Trophoblast cell (in vitro differentiated cells and primary cell): ENCODE data around the gene FBN1.

Experiments
- DNase-seq, 2 donors: peaks; one replicate each; pipeline ENCODE4 v3.0.0-alpha.2; 2016
- H2AFZ ChIP-seq: 2 replicates; pipeline ENCODE4 v1.6.1; 2013; ENCODE audit warnings: low read length, moderate library complexity, mild to moderate bottlenecking; ENCODE audit not compliant: insufficient read depth, poor library complexity
- H2AK5ac ChIP-seq: 2 replicates; pipeline ENCODE4 v1.6.1; 2013; ENCODE audit warnings: mild to moderate bottlenecking, low read length
- H2BK120ac ChIP-seq: 2 replicates; pipeline ENCODE4 v1.6.1; 2013; ENCODE audit warnings: low read length, mild to moderate bottlenecking, moderate library complexity; ENCODE audit not compliant: insufficient read depth, poor library complexity
- H2BK12ac ChIP-seq: 2 replicates; pipeline ENCODE4 v1.6.1; 2013; ENCODE audit warnings: mild to moderate bottlenecking, low read length, moderate library complexity
- H2BK5ac ChIP-seq: 2 replicates; pipeline ENCODE4 v1.6.1; 2013; ENCODE audit warnings: low read length, low read depth, moderate library complexity, mild to moderate bottlenecking; ENCODE audit not compliant: poor library complexity
- H3K14ac ChIP-seq: 2 replicates; pipeline ENCODE4 v1.6.1; 2013; ENCODE audit warnings: mild to moderate bottlenecking, low read length
- H3K18ac ChIP-seq: 2 replicates; pipeline ENCODE4 v1.6.1; 2013; ENCODE audit warnings: mild to moderate bottlenecking, low read length
- H3K23ac ChIP-seq: 2 replicates; pipeline ENCODE4 v1.6.1; 2013; ENCODE audit warnings: low read length
- H3K27ac ChIP-seq: 2 replicates; pipeline ENCODE4 v1.5.1; 2013; ENCODE audit warnings: low read depth, mild to moderate bottlenecking, inconsistent platforms, low read length, moderate library complexity
- H3K27me3 ChIP-seq: 2 replicates; pipeline ENCODE4 v1.6.1; 2013; ENCODE audit warnings: inconsistent platforms, mild to moderate bottlenecking, low read length, moderate library complexity; ENCODE audit not compliant: insufficient read depth
- H3K36me3 ChIP-seq, 2 experiments: 1 replicate in 1 of 2; 2 replicates in 1 of 2; pipeline ENCODE4 v1.6.1; 2013; ENCODE audit warnings: low read length in 2 of 2, mild to moderate bottlenecking in 2 of 2, moderate library complexity in 1 of 2; ENCODE audit not compliant: insufficient read depth in 2 of 2, control insufficient read depth in 1 of 2
- H3K4ac ChIP-seq: 2 replicates; pipeline ENCODE4 v1.6.1; 2013; ENCODE audit warnings: low read depth, mild to moderate bottlenecking, low read length, moderate library complexity
- H3K4me1 ChIP-seq, 2 experiments: 1 replicate in 1 of 2; 2 replicates in 1 of 2; pipeline ENCODE4 v1.6.1; 2013; ENCODE audit warnings: low read length in 2 of 2, mild to moderate bottlenecking in 2 of 2, moderate library complexity in 1 of 2; ENCODE audit not compliant: insufficient read depth in 2 of 2, control insufficient read depth in 1 of 2
- H3K4me2 ChIP-seq: 2 replicates; pipeline ENCODE4 v1.6.1; 2013; ENCODE audit warnings: inconsistent platforms, mild to moderate bottlenecking, low read length, moderate library complexity
- H3K4me3 ChIP-seq: 2 replicates; pipeline ENCODE4 v1.5.1; 2013; ENCODE audit warnings: mild to moderate bottlenecking, low read depth, low read length, inconsistent platforms
- H3K79me1 ChIP-seq: one replicate; pipeline ENCODE4 v1.6.1; 2013; ENCODE audit warnings: low read length
- H3K79me2 ChIP-seq: 2 replicates; pipeline ENCODE4 v1.6.1; 2013; ENCODE audit warnings: low read length, mild to moderate bottlenecking; ENCODE audit not compliant: control insufficient read depth, insufficient read depth, poor library complexity
- H3K9ac ChIP-seq: 2 replicates; pipeline ENCODE4 v1.6.1; 2013; ENCODE audit warnings: mild to moderate bottlenecking, low read length
- H3K9me3 ChIP-seq: 2 replicates; pipeline ENCODE4 v1.6.1; 2013; ENCODE audit warnings: low read depth, mild to moderate bottlenecking, control low read depth, inconsistent platforms, low read length; ENCODE audit not compliant: insufficient read depth
- H4K12ac ChIP-seq: 2 replicates; pipeline ENCODE4 v1.6.1; 2013; ENCODE audit warnings: low read depth, mild to moderate bottlenecking, low read length, moderate library complexity
- H4K8ac ChIP-seq: 2 replicates; pipeline ENCODE4 v1.6.1; 2013; ENCODE audit warnings: low read depth, mild to moderate bottlenecking, low read length, moderate library complexity
- H4K91ac ChIP-seq: one replicate; pipeline ENCODE4 v1.6.1; 2013; ENCODE audit warnings: low read depth, mild to moderate bottlenecking, low read length, moderate library complexity
- WGBS: extraction: QIAGEN DNeasy Blood & Tissue Kit; methylation state at CpG from one replicate; pipeline ENCODE4 v1.1.7; 2013; ENCODE audit warnings: missing lambda C conversion rate; ENCODE audit not compliant: insufficient read length, insufficient coverage; ENCODE audit errors: extremely low coverage; 5-methylcytosine and 5-hydroxymethylcytosine counted together

The FBN1 gene

DNA sequence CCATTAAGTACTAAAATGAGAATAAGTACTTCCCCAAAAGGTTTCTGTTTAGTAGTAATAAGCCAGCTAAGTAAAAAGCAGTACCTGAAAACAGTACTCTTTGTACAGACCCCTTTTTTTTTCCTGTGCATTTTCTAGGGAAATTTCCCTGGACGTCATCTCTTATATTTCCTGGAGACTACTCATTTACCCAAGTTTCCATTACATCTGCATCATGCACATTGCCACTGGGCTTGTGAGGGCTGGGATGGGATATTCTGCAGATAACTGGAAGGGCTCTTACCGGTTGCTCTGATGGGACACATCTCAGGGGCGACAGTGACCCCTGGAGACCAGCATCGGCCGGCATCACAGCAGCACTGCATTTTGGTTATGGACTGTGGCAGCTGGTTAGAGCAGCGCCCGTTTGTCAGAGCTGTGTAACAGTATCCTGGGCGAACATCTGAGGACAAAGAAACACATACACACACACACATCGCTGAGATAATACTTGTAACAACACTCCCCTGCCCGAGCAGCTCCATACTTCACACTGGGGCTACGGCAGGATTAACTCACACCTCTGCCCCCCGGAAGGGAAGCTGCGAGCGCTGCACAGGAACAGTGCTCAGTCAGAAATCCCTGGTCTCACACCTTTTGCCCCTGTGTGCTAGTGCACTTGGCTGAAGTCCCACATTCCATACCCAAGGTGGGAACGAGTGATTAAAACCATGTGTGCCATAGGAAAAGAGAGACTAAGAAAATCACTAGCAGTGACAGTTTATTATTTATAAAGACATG lies 124.9 kb downstream of the FBN1 start:
- Histone ChIP-seq H3K79me2 (no peaks in the 10 kb centered on the region), H3K4ac (no peak overlapping the region), H2BK5ac (no peak overlapping the region), H3K27me3 (no peaks in the 10 kb centered on the region), H3K79me1 (no peaks in the 10 kb centered on the region), H3K9ac (no peak overlapping the region), H3K9me3 (no peaks in the 10 kb centered on the region), H2AFZ (no peak overlapping the region), H4K8ac (no peak overlapping the region), H3K36me3 (no peaks in the 10 kb centered on the region), H3K27ac (no peak overlapping the region), H2BK120ac (no peak overlapping the region), H2BK12ac (no peak overlapping the region), H4K12ac (no peak overlapping the region), H3K23ac (no peak overlapping the region), H3K4me1 (no peaks in the 10 kb centered on the region), H3K14ac (no peak overlapping the region), H3K4me3 (no peak overlapping the region), H3K18ac (no peak overlapping the region), H3K4me2 (no peak overlapping the region), H4K91ac (no peak overlapping the region), H2AK5ac (no peak overlapping the region)
- WGBS = no CpG with 5 or more reads among the region's 15 CpGs
- no peak for DNase-seq

DNA sequence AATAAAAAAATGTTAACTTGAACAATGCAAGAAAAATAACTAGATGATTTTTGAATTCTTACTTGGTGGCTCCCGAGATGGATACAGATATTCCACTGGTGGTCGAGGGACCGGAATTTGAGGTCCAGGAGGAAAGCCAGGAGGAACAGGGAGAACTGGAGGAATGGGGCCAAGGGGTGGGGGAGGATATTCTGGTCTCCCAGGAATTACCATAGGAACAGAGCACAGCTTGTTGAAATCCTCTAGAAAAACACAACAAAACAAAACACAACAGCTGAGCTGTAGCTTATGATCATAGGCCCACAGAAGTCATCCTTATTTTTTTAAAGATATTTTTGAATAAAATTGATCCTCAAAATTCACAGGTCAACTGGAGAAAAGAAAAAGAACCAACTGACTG lies 129.4 kb downstream of the FBN1 start:
- Histone ChIP-seq H3K18ac (no peak overlapping the region), H3K36me3 (no peaks in the 10 kb centered on the region), H4K91ac (no peak overlapping the region), H3K27ac (no peak overlapping the region), H4K12ac (no peak overlapping the region), H3K23ac (no peak overlapping the region), H3K27me3 (no peaks in the 10 kb centered on the region), H3K4me3 (no peak overlapping the region), H2BK120ac (no peak overlapping the region), H3K4ac (no peak overlapping the region), H2AFZ (no peak overlapping the region), H3K9me3 (no peaks in the 10 kb centered on the region), H2BK5ac (no peak overlapping the region), H3K4me2 (no peak overlapping the region), H3K9ac (no peak overlapping the region), H3K79me1 (no peaks in the 10 kb centered on the region), H3K79me2 (no peaks in the 10 kb centered on the region), H2BK12ac (no peak overlapping the region), H4K8ac (no peak overlapping the region), H2AK5ac (no peak overlapping the region), H3K14ac (no peak overlapping the region), H3K4me1 (no peaks in the 10 kb centered on the region)
- no peak for DNase-seq
- no CpG with 5 or more reads among the region's 3 CpGs for WGBS

DNA sequence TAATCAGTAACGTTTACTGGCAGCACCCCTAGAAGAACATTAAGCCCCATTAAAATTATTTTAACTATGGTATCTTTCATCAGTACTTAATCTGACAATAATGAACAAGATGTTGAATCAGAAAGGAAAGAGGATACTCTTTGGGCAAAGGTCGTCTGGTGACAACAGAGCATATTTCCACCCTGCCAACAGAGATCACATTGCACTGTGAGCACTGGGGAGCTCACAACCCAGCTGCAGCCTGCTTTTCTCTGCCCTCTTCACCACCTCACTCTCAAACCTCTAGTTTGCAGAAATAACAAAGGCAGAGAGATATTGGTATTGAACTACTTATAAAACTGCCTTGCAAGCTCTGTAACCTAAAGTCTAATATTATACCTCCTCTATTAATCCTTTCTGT lies 130.0 kb downstream of the FBN1 start:
- no peaks in the 10 kb centered on the region for H3K36me3 ChIP-seq

DNA sequence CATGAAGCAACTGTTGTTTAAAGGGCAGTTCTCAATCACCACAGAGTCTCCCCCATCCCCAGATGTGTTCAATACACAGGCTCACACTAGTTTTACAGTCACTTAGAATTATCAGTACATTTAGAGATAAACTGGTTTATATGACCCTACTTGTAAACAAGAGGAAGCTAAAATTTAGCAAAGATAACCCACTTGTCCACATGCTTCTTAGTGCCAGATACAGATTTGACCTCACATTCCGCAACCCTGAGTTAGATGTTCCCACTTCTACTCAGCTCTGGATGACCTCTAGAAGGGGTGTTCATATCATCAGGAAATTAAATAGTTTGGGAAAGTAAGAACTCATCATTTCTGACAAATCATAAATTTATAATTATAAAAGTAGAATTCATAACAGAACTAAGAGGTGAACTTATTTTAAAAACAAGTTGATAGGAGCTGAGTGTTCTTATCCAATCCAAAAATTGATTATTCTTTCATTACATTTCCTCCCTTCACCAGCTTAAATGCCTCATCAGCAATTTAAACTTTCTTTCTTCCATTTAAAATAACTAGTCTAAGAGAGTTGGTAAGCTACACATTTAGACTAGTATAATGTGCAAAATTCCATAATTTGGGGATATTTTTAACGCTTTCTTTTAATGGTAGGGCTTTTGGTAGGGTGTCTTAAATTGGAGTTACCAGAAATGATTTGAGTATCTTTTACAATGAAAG lies 131.2 kb downstream of the FBN1 start:
- no peaks in the 10 kb centered on the region for H3K9me3 ChIP-seq
- no peak overlapping the region for H3K4me2 ChIP-seq
- H3K4ac ChIP-seq = no peak overlapping the region

More for the DNA sequence above, 130.0 kb downstream of the FBN1 start:
- Histone ChIP-seq H2AK5ac (no peak overlapping the region), H3K79me2 (no peaks in the 10 kb centered on the region), H2BK120ac (no peak overlapping the region), H3K4me2 (no peak overlapping the region), H3K23ac (no peak overlapping the region), H2AFZ (no peak overlapping the region), H3K18ac (no peak overlapping the region), H3K9me3 (no peaks in the 10 kb centered on the region), H3K79me1 (no peaks in the 10 kb centered on the region), H3K14ac (no peak overlapping the region), H2BK12ac (no peak overlapping the region), H3K27me3 (no peaks in the 10 kb centered on the region), H3K27ac (no peak overlapping the region), H4K91ac (no peak overlapping the region), H3K4ac (no peak overlapping the region), H4K8ac (no peak overlapping the region), H3K9ac (no peak overlapping the region), H2BK5ac (no peak overlapping the region), H4K12ac (no peak overlapping the region), H3K4me1 (no peaks in the 10 kb centered on the region), H3K4me3 (no peak overlapping the region)
- no CpG with 5 or more reads among the region's 2 CpGs for WGBS
- DNase-seq = no peak

More for the DNA sequence above, 131.2 kb downstream of the FBN1 start:
- no peak overlapping the region for H2AFZ ChIP-seq
- no peak overlapping the region for H2BK5ac ChIP-seq
- H3K79me2 ChIP-seq = no peaks in the 10 kb centered on the region
- no peaks in the 10 kb centered on the region for H3K79me1 ChIP-seq
- H4K12ac ChIP-seq = no peak overlapping the region
- no peak overlapping the region for H4K91ac ChIP-seq
- H2AK5ac ChIP-seq = no peak overlapping the region
- no CpG with 5 or more reads among the region's 2 CpGs for WGBS
- no peak overlapping the region for H3K27ac ChIP-seq
- H3K4me3 ChIP-seq = no peak overlapping the region
- H3K4me1 ChIP-seq = no peaks in the 10 kb centered on the region
- H3K9ac ChIP-seq = no peak overlapping the region
- no peak for DNase-seq
- no peak overlapping the region for H3K23ac ChIP-seq
- no peak overlapping the region for H4K8ac ChIP-seq
- no peak overlapping the region for H2BK120ac ChIP-seq
- H3K36me3 ChIP-seq = no peaks in the 10 kb centered on the region
- no peak overlapping the region for H3K14ac ChIP-seq
- H3K27me3 ChIP-seq = no peaks in the 10 kb centered on the region
- H3K18ac ChIP-seq = no peak overlapping the region
- H2BK12ac ChIP-seq = no peak overlapping the region
